Measurements from ENCODE around the gene SYNDIG1.

Gene SYNDIG1

DNA sequence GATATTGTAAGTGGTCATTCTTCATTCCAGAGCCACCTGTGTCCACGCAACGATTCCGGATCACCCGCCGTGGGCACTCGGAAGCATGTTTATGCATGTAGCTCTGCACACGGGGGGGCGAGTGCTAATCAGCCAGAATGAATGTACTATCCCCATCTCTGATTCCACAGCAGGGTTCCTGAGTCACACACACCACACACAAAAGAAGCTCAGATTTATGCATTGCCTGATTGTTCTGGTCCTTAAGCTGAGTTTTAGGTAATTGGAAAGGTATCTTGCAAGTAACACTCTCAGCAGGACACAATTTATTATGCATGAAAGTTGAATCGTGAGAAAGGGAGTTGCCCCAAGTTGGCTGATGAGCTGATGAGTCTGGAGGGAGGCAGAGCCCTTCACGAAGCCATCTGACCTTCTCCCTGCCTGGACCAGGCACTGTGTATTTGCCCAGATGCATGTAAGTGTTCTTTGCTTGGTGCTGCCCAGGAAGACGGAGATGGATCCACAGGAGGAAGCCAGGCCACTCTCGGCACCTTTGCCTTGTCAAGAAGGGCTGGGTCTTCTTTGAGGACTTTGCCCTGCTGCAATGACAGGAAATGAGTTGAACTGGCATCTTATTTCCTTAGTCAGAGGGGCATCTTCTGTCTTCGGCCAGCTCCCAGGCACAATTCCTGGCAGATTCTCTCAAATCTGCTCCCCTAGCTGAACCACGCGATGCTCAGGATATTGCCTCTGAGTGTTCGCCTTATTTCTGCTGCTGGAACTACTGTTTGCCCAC lies 141.1 kb downstream of the SYNDIG1 start:
- Histone ChIP-seq H2BK120ac (ENCODE audit: low read depth, low read length) (no peak overlapping the region), H3K4me2 (ENCODE audit: low read length) (no peak overlapping the region), H3K27ac (ENCODE audit: low read depth, low read length) (no peak overlapping the region), H3K4ac (ENCODE audit: low read depth, low read length) (no peak overlapping the region), H3K23ac (ENCODE audit: low read length) (no peak overlapping the region), H3K56ac (ENCODE audit: low read length) (no peak overlapping the region), H4K8ac (ENCODE audit: low read depth, low read length) (no peak overlapping the region), H3K18ac (ENCODE audit: low read length) (no peak overlapping the region), H2AK5ac (ENCODE audit: low read length) (no peak overlapping the region), H3K79me2 (ENCODE audit: control insufficient read depth, insufficient read depth, low read length) (no peaks in the 10 kb centered on the region), H2BK15ac (replicated peaks; ENCODE audit: low read depth) (no peak overlapping the region), H3K9ac (ENCODE audit: low read length) (no peak overlapping the region), H3K4me1 (ENCODE audit: control insufficient read depth, low read depth, low read length) (peaks cover 9% of the 10 kb centered on the region), H4K5ac (ENCODE audit: low read length) (no peak overlapping the region), H3K27me3 (ENCODE audit: insufficient read depth, low read length, poor library complexity) (no peaks in the 10 kb centered on the region), H2BK5ac (ENCODE audit: low read length) (no peak overlapping the region), H3K4me3 (ENCODE audit: low read length) (no peak overlapping the region), H3K36me3 (ENCODE audit: control insufficient read depth, insufficient read depth, low read length) (no peaks in the 10 kb centered on the region), H3K79me1 (ENCODE audit: low read length) (no peaks in the 10 kb centered on the region)
- no CpG with 5 or more reads among the region's 16 CpGs for WGBS (ENCODE audit: extremely low coverage, insufficient coverage, low lambda C conversion rate)
- peak; percentile 93 for DNase-seq

DNA sequence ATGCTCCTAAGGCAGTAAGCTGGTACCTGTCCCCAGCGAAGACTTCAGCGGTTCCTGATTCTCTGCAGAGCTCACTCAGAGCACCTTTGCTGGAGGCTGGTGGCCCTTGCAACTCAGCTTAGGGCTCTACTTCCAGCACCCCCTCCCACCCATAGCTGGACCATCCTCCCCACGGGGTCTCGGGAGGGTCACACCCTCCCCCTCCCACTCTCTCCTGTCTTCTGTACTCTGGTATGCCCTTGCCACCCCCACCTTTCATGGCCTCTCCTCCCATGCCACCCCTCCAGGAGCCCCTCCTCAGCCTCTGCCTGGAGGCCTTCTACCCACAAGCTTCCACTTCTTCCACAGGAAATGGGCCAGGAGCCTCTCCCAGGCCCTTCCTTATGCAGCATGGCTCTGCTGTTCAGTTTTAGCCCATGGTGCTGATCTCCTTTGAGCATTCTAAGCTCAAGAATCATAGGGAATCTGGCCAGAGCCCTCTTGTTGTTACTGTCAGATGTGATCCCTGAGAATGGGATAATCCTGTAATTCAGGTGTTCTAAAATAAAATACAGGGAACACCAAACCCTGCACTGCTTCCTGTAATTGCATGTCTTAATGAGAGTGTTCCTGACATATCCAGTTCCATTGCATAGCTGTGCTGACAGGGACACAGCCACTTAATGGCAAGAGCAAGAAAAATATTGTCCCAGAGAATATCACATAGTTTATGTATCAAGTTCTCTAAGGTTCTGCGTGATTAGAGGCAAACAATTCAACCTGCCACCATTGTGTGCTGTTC lies 142.1 kb downstream of the SYNDIG1 start:
- no peak overlapping the region for H2BK5ac ChIP-seq (ENCODE audit: low read length)
- no peak overlapping the region for H4K5ac ChIP-seq (ENCODE audit: low read length)
- no peaks in the 10 kb centered on the region for H3K79me2 ChIP-seq (ENCODE audit: control insufficient read depth, insufficient read depth, low read length)
- H3K18ac ChIP-seq (ENCODE audit: low read length) = no peak overlapping the region
- no peak overlapping the region for H3K4me2 ChIP-seq (ENCODE audit: low read length)
- H3K56ac ChIP-seq (ENCODE audit: low read length) = no peak overlapping the region
- DNase-seq = no peak
- H3K9ac ChIP-seq (ENCODE audit: low read length) = no peak overlapping the region
- H3K79me1 ChIP-seq (ENCODE audit: low read length) = no peaks in the 10 kb centered on the region
- H3K4me1 ChIP-seq (ENCODE audit: control insufficient read depth, low read depth, low read length) = peaks cover 9% of the 10 kb centered on the region
- H2BK15ac ChIP-seq (replicated peaks; ENCODE audit: low read depth) = no peak overlapping the region
- H3K23ac ChIP-seq (ENCODE audit: low read length) = no peak overlapping the region
- H2BK120ac ChIP-seq (ENCODE audit: low read depth, low read length) = no peak overlapping the region
- H3K36me3 ChIP-seq (ENCODE audit: control insufficient read depth, insufficient read depth, low read length) = no peaks in the 10 kb centered on the region
- no peak overlapping the region for H4K8ac ChIP-seq (ENCODE audit: low read depth, low read length)
- no peak overlapping the region for H3K4ac ChIP-seq (ENCODE audit: low read depth, low read length)
- H3K27ac ChIP-seq (ENCODE audit: low read depth, low read length) = no peak overlapping the region
- H3K4me3 ChIP-seq (ENCODE audit: low read length) = no peak overlapping the region
- H2AK5ac ChIP-seq (ENCODE audit: low read length) = peak overlapping the region; percentile 18
- no peaks in the 10 kb centered on the region for H3K27me3 ChIP-seq (ENCODE audit: insufficient read depth, low read length, poor library complexity)
- no CpG with 5 or more reads among the region's 5 CpGs for WGBS (ENCODE audit: extremely low coverage, insufficient coverage, low lambda C conversion rate)

DNA sequence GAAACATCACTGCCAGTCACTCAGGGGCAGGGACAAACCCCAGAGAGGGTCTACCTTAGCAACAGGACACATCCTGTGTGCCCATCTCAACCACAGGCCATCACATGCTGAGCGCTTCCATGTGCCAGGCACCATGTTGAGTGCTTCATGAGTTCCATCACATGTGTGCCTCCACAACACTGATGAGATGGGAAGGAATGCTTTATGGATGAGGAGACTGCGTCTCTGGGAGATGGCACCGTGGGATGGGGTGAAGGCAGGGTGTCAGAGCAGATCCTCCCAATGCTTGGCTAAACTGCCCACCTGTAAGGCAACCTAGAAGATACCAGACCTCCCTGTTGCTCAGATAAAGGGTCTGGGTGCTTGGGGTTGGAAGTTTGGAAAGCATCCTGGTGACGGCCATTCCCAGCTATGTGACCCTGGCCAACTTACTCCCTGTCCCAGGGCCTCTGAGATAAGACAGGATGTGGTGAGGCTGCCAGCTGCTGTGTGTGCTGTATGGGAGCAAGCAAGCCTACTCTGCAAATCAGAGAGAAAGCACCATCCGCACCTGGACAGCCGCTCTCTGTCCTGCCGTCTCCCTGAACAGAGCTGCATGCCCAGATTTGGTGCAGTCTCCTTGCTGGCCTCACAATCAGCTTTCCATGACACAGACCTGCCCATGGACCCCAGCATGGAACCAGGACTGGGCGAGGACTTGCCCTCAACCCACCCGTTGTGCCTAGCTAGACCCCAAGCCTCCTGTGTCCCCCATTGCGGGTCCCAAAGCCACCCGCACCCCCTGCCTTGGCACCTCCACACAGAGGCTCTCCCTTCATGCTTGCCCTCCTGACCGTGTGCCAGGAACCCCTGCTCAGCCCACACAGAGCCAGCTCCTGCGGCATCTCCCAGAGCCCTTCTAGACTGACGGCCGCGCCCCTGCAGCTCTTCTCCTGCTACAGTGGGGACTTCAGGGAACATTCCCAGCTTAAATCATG lies 143.7 kb downstream of the SYNDIG1 start:
- no peak overlapping the region for H3K18ac ChIP-seq (ENCODE audit: low read length)
- H3K79me1 ChIP-seq (ENCODE audit: low read length) = no peaks in the 10 kb centered on the region
- H3K4me1 ChIP-seq (ENCODE audit: control insufficient read depth, low read depth, low read length) = peaks cover 9% of the 10 kb centered on the region
- H3K4me3 ChIP-seq (ENCODE audit: low read length) = no peak overlapping the region
- H2AK5ac ChIP-seq (ENCODE audit: low read length) = no peak overlapping the region
- H4K5ac ChIP-seq (ENCODE audit: low read length) = no peak overlapping the region
- no peaks in the 10 kb centered on the region for H3K36me3 ChIP-seq (ENCODE audit: control insufficient read depth, insufficient read depth, low read length)
- H3K56ac ChIP-seq (ENCODE audit: low read length) = no peak overlapping the region
- H3K23ac ChIP-seq (ENCODE audit: low read length) = no peak overlapping the region
- no peak overlapping the region for H2BK5ac ChIP-seq (ENCODE audit: low read length)
- no peak overlapping the region for H3K4me2 ChIP-seq (ENCODE audit: low read length)
- no peak overlapping the region for H3K9ac ChIP-seq (ENCODE audit: low read length)
- no peak overlapping the region for H3K4ac ChIP-seq (ENCODE audit: low read depth, low read length)
- no peak overlapping the region for H4K8ac ChIP-seq (ENCODE audit: low read depth, low read length)
- no peaks in the 10 kb centered on the region for H3K79me2 ChIP-seq (ENCODE audit: control insufficient read depth, insufficient read depth, low read length)
- H3K27ac ChIP-seq (ENCODE audit: low read depth, low read length) = no peak overlapping the region
- H2BK15ac ChIP-seq (replicated peaks; ENCODE audit: low read depth) = no peak overlapping the region
- WGBS (ENCODE audit: extremely low coverage, insufficient coverage, low lambda C conversion rate) = no CpG with 5 or more reads among the region's 16 CpGs
- no peak for DNase-seq
- no peak overlapping the region for H2BK120ac ChIP-seq (ENCODE audit: low read depth, low read length)
- H3K27me3 ChIP-seq (ENCODE audit: insufficient read depth, low read length, poor library complexity) = no peaks in the 10 kb centered on the region

DNA sequence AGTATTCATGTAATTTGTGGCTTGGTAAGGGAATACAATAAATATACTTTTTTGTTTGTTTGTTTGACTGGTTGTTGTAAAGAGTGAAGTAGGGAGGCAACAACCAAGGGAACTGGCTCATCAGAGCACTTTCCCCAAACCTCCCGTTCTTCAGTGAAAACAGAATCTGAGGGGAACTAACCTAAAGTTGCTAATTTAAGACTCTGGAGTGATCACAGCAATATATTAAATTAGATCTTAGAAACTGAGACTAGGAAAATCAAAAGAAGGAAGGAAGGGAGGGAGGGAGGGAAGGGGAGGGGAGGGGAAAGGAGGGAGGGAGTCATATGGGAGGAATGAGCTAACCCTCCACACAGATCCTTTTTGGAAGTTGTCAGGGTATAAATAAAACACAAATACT lies 144.9 kb downstream of the SYNDIG1 start:
- Histone ChIP-seq H3K36me3 (ENCODE audit: control insufficient read depth, insufficient read depth, low read length) (no peaks in the 10 kb centered on the region), H3K79me2 (ENCODE audit: control insufficient read depth, insufficient read depth, low read length) (no peaks in the 10 kb centered on the region), H3K4me2 (ENCODE audit: low read length) (no peak overlapping the region), H3K4ac (ENCODE audit: low read depth, low read length) (no peak overlapping the region), H4K5ac (ENCODE audit: low read length) (no peak overlapping the region), H3K23ac (ENCODE audit: low read length) (no peak overlapping the region), H3K18ac (ENCODE audit: low read length) (no peak overlapping the region), H3K4me3 (ENCODE audit: low read length) (no peak overlapping the region), H3K27me3 (ENCODE audit: insufficient read depth, low read length, poor library complexity) (no peaks in the 10 kb centered on the region), H2BK120ac (ENCODE audit: low read depth, low read length) (no peak overlapping the region), H2AK5ac (ENCODE audit: low read length) (no peak overlapping the region), H2BK15ac (replicated peaks; ENCODE audit: low read depth) (no peak overlapping the region), H3K4me1 (ENCODE audit: control insufficient read depth, low read depth, low read length) (peaks cover 9% of the 10 kb centered on the region), H2BK5ac (ENCODE audit: low read length) (no peak overlapping the region), H3K9ac (ENCODE audit: low read length) (no peak overlapping the region), H3K79me1 (ENCODE audit: low read length) (no peaks in the 10 kb centered on the region), H3K56ac (ENCODE audit: low read length) (no peak overlapping the region), H3K27ac (ENCODE audit: low read depth, low read length) (no peak overlapping the region), H4K8ac (ENCODE audit: low read depth, low read length) (no peak overlapping the region)
- no CpG with 5 or more reads among the region's 1 CpG for WGBS (ENCODE audit: extremely low coverage, insufficient coverage, low lambda C conversion rate)
- DNase-seq = no peak

DNA sequence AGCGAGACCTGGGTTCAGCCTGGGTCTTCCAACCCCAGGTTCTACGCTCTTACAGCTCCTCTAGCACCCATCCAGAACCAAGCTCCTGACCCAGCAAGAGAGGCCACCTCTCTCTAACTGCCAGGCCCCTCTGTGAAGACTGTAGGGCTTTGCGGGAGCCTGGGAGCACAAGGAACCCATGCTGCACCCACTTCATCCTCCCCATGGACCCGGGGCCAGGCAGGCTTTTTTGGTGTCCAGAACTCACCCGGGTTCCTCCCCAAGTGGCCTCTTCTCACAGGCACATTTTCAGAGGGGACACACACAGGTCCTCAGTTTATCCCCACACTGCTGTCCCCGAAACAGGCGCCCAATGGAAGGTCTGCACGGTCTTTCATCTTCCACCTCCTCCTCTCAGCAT lies 145.9 kb downstream of the SYNDIG1 start:
- no peak for DNase-seq
- Histone ChIP-seq H3K4me3 (ENCODE audit: low read length) (no peak overlapping the region), H3K9ac (ENCODE audit: low read length) (no peak overlapping the region), H3K27ac (ENCODE audit: low read depth, low read length) (no peak overlapping the region), H3K79me1 (ENCODE audit: low read length) (no peaks in the 10 kb centered on the region), H3K18ac (ENCODE audit: low read length) (no peak overlapping the region), H4K5ac (ENCODE audit: low read length) (no peak overlapping the region), H2AK5ac (ENCODE audit: low read length) (no peak overlapping the region), H3K79me2 (ENCODE audit: control insufficient read depth, insufficient read depth, low read length) (no peaks in the 10 kb centered on the region), H3K4ac (ENCODE audit: low read depth, low read length) (no peak overlapping the region), H3K23ac (ENCODE audit: low read length) (no peak overlapping the region), H3K4me1 (ENCODE audit: control insufficient read depth, low read depth, low read length) (peaks cover 5% of the 10 kb centered on the region), H4K8ac (ENCODE audit: low read depth, low read length) (no peak overlapping the region), H2BK5ac (ENCODE audit: low read length) (no peak overlapping the region), H3K4me2 (ENCODE audit: low read length) (no peak overlapping the region), H2BK120ac (ENCODE audit: low read depth, low read length) (no peak overlapping the region), H3K27me3 (ENCODE audit: insufficient read depth, low read length, poor library complexity) (no peaks in the 10 kb centered on the region), H2BK15ac (replicated peaks; ENCODE audit: low read depth) (no peak overlapping the region), H3K36me3 (ENCODE audit: control insufficient read depth, insufficient read depth, low read length) (no peaks in the 10 kb centered on the region), H3K56ac (ENCODE audit: low read length) (no peak overlapping the region)
- no CpG with 5 or more reads among the region's 8 CpGs for WGBS (ENCODE audit: extremely low coverage, insufficient coverage, low lambda C conversion rate)

All from mesendoderm (in vitro differentiated cells).